ENCODE data around the gene OTUB2. TPM values are rescaled to one million over a fixed set of nuclear protein-coding genes. Genes with fewer than 3 reads are reported as not detected.

The OTUB2 gene
- total and polyA plus RNA-seq, 8 donors: 0.30 to 1.3 (median 0.66) TPM

DNA sequence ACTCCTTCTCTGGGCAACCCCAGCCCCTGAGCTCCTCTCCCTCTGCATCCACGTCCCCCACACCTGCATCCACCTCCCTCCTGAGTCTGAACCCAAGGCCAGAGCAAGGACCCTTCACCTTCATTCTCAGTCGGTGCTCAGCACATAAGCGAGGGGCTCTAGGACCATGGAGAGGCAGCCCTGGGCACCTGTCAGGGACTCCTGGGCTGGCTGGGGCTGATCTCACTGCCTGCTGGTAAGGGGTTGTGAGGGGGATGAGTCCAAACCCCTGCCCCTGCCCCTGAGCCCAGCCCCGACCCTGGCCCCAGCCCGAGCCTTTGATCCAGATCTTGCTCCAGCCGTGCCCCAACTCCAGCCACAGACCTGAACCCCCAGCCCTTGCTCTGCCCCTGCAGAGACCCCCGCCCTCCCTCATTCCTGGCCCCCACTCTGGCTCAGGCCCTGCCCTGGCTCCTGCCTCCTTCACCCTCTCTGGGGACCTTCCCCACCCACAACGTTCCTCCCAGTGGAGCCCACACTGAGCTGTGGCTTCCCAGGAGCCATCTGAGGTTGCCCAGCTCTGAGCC, 29.9 kb upstream of the OTUB2 start:
- intact Hi-C loops (cut with DNase I): no loop called here
- H3K27me3 ChIP-seq: no peaks in the 10 kb centered on the region

DNA sequence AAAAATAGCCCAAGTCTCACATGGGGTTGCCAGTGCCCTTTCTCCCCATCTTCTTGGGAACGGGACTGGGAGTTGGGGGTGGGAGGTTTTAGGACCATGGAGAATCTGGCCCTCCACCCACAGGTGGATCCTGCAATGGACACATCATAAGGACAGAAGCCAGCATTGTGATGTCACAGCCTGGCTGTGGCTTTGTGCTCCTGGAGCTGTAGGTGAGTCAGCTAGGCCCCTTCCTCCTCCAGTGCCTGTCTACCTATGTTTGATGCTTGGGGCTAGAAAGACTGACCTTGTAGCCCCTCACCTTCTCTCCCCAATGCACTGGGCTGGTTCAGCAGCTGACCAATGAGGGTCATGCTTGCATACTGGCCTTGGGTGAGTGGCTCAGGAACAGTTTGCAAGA, 29.1 kb upstream of the OTUB2 start, which contains the start of gene CCDC197:
CCDC197 (plus strand) TSS at position 220 of the 400 bp plus-strand sequence. CDS start 831 bp downstream, outside the sequence.
- Histone ChIP-seq H3K36me3 (no peaks in the 10 kb centered on the region), H3K4me3 (no peak within 1 kb of the TSS), H3K27me3 (no peaks in the 10 kb centered on the region), H3K9me3 (no peaks in the 10 kb centered on the region), H3K4me1 (no peaks in the 10 kb centered on the region), H3K27ac (no peak within 1 kb of the TSS)
- whole genome bisulfite sequencing, 2 donors: 55 to 56% methylated on average over 1 of the region's 1 CpG
- ATAC-seq: no peak
- intact Hi-C loops (cut with DNase I): no loop called here
- no peak for DNase-seq
- no peak for FAIRE-seq
- TF ChIP-seq, protein P1, sequence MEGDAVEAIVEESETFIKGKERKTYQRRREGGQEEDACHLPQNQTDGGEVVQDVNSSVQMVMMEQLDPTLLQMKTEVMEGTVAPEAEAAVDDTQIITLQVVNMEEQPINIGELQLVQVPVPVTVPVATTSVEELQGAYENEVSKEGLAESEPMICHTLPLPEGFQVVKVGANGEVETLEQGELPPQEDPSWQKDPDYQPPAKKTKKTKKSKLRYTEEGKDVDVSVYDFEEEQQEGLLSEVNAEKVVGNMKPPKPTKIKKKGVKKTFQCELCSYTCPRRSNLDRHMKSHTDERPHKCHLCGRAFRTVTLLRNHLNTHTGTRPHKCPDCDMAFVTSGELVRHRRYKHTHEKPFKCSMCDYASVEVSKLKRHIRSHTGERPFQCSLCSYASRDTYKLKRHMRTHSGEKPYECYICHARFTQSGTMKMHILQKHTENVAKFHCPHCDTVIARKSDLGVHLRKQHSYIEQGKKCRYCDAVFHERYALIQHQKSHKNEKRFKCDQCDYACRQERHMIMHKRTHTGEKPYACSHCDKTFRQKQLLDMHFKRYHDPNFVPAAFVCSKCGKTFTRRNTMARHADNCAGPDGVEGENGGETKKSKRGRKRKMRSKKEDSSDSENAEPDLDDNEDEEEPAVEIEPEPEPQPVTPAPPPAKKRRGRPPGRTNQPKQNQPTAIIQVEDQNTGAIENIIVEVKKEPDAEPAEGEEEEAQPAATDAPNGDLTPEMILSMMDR (IDR thresholded peaks at IDR 0.05): no peak

More for the DNA sequence above, 29.9 kb upstream of the OTUB2 start:
- Histone ChIP-seq H3K36me3 (no peaks in the 10 kb centered on the region), H3K9me3 (no peaks in the 10 kb centered on the region), H3K4me3 (no peak overlapping the region), H3K27ac (no peak overlapping the region), H3K4me1 (no peaks in the 10 kb centered on the region)
- WGBS, 2 donors: 53 to 61% methylated on average over 7 to 8 of the region's 8 CpGs
- TF ChIP-seq, protein P1 (IDR thresholded peaks at IDR 0.05): no peak
- no peak for FAIRE-seq
- ATAC-seq: no peak
- DNase-seq: no peak

DNA sequence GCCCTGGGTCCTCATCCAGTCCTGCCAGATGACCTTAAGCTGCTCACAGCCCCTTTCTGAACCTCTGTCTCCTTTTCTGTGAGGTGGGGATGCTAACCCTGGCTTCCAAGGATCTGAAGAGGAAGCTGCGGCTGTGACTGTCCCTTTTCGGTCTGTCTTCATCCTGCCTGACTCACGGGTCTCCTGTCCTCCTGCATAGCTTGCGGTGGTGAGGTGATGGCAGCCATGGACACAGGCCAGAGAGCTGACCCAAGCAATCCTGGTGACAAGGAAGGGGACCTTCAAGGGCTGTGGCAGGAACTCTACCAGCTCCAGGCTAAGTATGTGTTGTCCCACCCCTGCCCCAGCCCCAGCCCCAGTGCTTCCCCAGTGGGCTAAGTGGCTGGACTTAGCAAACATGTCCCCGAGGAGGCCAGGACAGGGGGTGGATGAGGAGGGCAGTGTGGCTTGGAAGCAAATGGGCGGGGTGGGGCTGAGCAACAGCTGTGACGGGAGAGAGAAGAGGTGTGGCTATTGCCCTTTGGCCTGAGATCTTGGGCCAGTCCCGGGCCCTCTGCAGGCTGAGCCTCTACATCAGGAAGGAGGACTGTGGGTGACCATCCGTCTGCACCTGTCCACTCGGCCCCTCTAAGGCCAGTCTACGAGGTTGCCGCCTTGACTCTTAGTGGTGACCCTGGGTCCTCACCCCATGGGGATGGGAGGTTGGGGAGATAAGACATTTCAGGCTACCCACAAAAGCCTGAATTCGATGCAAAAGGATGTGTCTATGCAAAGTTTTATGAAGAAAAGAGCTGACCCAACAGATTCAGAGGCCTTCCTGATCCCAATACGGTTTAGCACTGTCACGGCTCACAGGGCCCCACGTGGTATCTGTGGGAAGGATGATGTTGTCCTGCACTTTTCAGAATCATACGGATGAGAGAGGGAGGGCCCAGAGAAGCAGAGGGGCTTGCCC, 27.9 kb upstream of the OTUB2 start:
- Histone ChIP-seq H3K9me3 (no peaks in the 10 kb centered on the region), H3K4me1 (no peaks in the 10 kb centered on the region), H3K36me3 (no peaks in the 10 kb centered on the region), H3K27me3 (no peaks in the 10 kb centered on the region), H3K27ac (no peak overlapping the region), H3K4me3 (no peak overlapping the region)
- intact Hi-C loops (cut with DNase I): no loop called here
- FAIRE-seq (no peak), ATAC-seq (no peak), DNase-seq (no peak)
- TF ChIP-seq, protein P1 (IDR thresholded peaks at IDR 0.05): no peak
- 84 to 91% methylated on average over 17 of the region's 17 CpGs for WGBS, 2 donors

DNA sequence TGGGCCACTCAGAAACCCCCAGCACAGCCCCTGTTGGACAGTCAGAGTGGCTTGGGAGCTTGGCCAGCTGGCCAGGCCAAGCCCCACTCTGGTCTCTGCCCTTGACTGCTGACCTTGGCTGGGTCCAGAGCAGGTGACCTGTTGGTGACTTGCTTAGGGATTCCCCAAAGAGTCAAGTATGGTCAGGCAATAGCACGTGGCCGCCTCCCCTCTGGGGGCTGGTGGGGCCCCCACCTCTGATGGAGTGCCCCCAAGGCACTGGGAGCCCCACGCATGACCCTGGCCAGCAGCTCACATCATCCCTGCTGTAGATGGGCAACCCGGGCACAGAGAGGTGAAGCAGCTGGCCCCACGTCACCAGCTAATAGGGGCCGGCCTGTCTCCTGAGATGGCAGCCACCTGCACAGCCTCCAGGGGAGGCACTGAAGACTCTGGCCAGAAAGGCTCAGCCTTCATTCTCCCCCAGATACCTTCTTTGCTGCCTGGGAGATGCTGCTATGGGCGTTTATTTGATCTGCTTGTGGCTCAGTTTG, 27.2 kb upstream of the OTUB2 start:
- 81 to 98% methylated on average over 7 of the region's 7 CpGs for WGBS, 2 donors
- intact Hi-C loops (cut with DNase I): no loop called here
- no peaks in the 10 kb centered on the region for H3K36me3 ChIP-seq
- no peaks in the 10 kb centered on the region for H3K27me3 ChIP-seq
- DNase-seq: no peak
- H3K4me1 ChIP-seq: no peaks in the 10 kb centered on the region
- TF ChIP-seq, protein P1 (IDR thresholded peaks at IDR 0.05): no peak
- no peak overlapping the region for H3K4me3 ChIP-seq
- no peak for ATAC-seq
- H3K9me3 ChIP-seq: no peaks in the 10 kb centered on the region
- no peak for FAIRE-seq
- no peak overlapping the region for H3K27ac ChIP-seq

Data from pancreas (tissue), 10 donors.